HCT116 (cell line): ENCODE data around the gene ADORA3. TPM values are rescaled to one million over a fixed set of nuclear protein-coding genes. Genes with fewer than 3 reads are reported as not detected.

Source experiments
- ATAC-seq: fragments of 200-7000 bp; cut with Tn5 transposase; 2 replicates; pipeline ENCODE4 v1.9.1; 2020; ENCODE audit warnings: mild to moderate bottlenecking, moderate library complexity
- BruUV-seq: library from RNA; stranded (reverse); fragments of 400-500 nt; replicated peaks from 2 replicates; lab custom pipeline; 2021; lab: Mats Ljungman, UMichigan
- CTCF ChIA-PET: fragments of 300-600 bp; sonication (Branson Sonifier 250); formaldehyde crosslinking; loops from one replicate; lab custom pipeline; 2021; ENCODE audit warnings: antibody characterized with exemption; lab: Charles Lee
- POLR2A ChIA-PET: fragments of 300-600, 350-600 bp; sonication (Branson Sonifier 250); formaldehyde crosslinking; loops from one replicate; lab custom pipeline; 2021; ENCODE audit warnings: antibody characterized with exemption; lab: Charles Lee
- RAD21 ChIA-PET, 2 experiments: fragments of 300-600 bp; sonication (Branson Sonifier 250); formaldehyde crosslinking; loops; one replicate each; lab custom pipeline; 2023; ENCODE audit warnings: low total read pairs in 2 of 2; ENCODE audit not compliant: uncharacterized antibody in 2 of 2, unreplicated experiment in 2 of 2, low non-redundant PET in 1 of 2; lab: Charles Lee
- DNase-seq: peaks from one replicate; pipeline ENCODE4 v3.0.0-alpha.2; 2010; ENCODE audit warnings: low read depth, low spot score
- H2AFZ ChIP-seq: fragments of 200-600 bp; shearing (Covaris generic), sonication (generic); 2 replicates; pipeline ENCODE4 v1.6.1; 2017; ENCODE audit warnings: low read depth, mixed run types, mixed read lengths, antibody characterized with exemption, low read length; ENCODE audit not compliant: poor library complexity, severe bottlenecking
- H3K27ac ChIP-seq: 2 replicates; pipeline ENCODE4 v1.5.1; 2012; ENCODE audit warnings: low read depth, low read length
- H3K27me3 ChIP-seq: fragments of 200-600 bp; sonication (generic); 2 replicates; pipeline ENCODE4 v1.6.1; 2016; ENCODE audit warnings: mixed run types, low read length, mixed read lengths; ENCODE audit not compliant: insufficient read depth
- H3K36me3 ChIP-seq, 2 experiments: fragments of 200-500 bp in 1 of 2; fragments of 200-600 bp in 1 of 2; sonication (Bioruptor generic) in 1 of 2; sonication (generic) in 1 of 2; 2 replicates each; pipeline versions ENCODE4 v1.5.1 to v1.6.1; 2014 to 2016; ENCODE audit warnings: low read length in 2 of 2, inconsistent platforms in 1 of 2, mixed read lengths in 1 of 2, mixed run types in 1 of 2; ENCODE audit not compliant: insufficient read depth in 2 of 2, control insufficient read depth in 1 of 2
- H3K4me1 ChIP-seq, 2 experiments: fragments of 200-600 bp in 1 of 2; sonication (generic) in 1 of 2; 2 replicates each; pipeline versions ENCODE4 v1.5.1 to v1.6.1; 2012 to 2017; ENCODE audit warnings: low read length in 2 of 2, inconsistent platforms in 1 of 2, mild to moderate bottlenecking in 1 of 2, mixed read lengths in 1 of 2, mixed run types in 1 of 2, moderate library complexity in 1 of 2; ENCODE audit not compliant: insufficient read depth in 2 of 2, control insufficient read depth in 1 of 2
- H3K4me2 ChIP-seq: fragments of 200-600 bp; sonication (generic); 2 replicates; pipeline ENCODE4 v1.6.1; 2017; ENCODE audit warnings: mixed run types, low read length, mixed read lengths
- H3K4me3 ChIP-seq, 2 experiments: fragments of 200-600 bp in 1 of 2; sonication (generic) in 1 of 2; replicated peaks in 1 of 2; 2 replicates each; pipeline ENCODE4 v1.5.1; 2011 to 2016; ENCODE audit warnings: low read length in 2 of 2, control low read depth in 1 of 2, low read depth in 1 of 2, mild to moderate bottlenecking in 1 of 2, mixed read lengths in 1 of 2, mixed run types in 1 of 2
- H3K79me2 ChIP-seq: fragments of 200-600 bp; sonication (generic); 2 replicates; pipeline ENCODE4 v1.6.1; 2017; ENCODE audit warnings: mild to moderate bottlenecking, mixed run types, low read length, moderate library complexity, mixed read lengths; ENCODE audit not compliant: insufficient read depth
- H3K9ac ChIP-seq: fragments of 200-600 bp; sonication (generic); 2 replicates; pipeline ENCODE4 v1.6.1; 2016; ENCODE audit warnings: low read length, mixed read lengths
- H3K9me2 ChIP-seq: fragments of 200-600 bp; sonication (generic), shearing (Covaris generic); 2 replicates; pipeline ENCODE4 v1.6.1; 2017; ENCODE audit warnings: mixed run types, mild to moderate bottlenecking, moderate library complexity; ENCODE audit not compliant: insufficient read depth
- H3K9me3 ChIP-seq, 2 experiments: fragments of 200-500 bp in 1 of 2; fragments of 200-600 bp in 1 of 2; sonication (Bioruptor generic) in 1 of 2; sonication (generic) in 1 of 2; 2 replicates each; pipeline ENCODE4 v1.6.1; 2014 to 2017; ENCODE audit warnings: low read length in 2 of 2, mixed read lengths in 2 of 2, inconsistent platforms in 1 of 2, low read depth in 1 of 2, mild to moderate bottlenecking in 1 of 2, mixed run types in 1 of 2, moderate library complexity in 1 of 2; ENCODE audit not compliant: control insufficient read depth in 1 of 2, insufficient read depth in 1 of 2
- H4K20me1 ChIP-seq: fragments of 200-600 bp; sonication (generic), shearing (Covaris generic); 2 replicates; pipeline ENCODE4 v1.6.1; 2017; ENCODE audit warnings: mixed run types, mild to moderate bottlenecking, moderate library complexity; ENCODE audit not compliant: insufficient read depth
- CEBPB ChIP-seq: IDR thresholded peaks from 2 replicates; pipeline ENCODE4 v1.6.1; 2012; ENCODE audit warnings: low read depth
- EGR1 ChIP-seq: IDR thresholded peaks from 2 replicates; pipeline ENCODE4 v1.6.1; 2012; ENCODE audit warnings: low read depth
- ELF1 ChIP-seq: IDR thresholded peaks from 2 replicates; pipeline ENCODE4 v1.6.1; 2012; ENCODE audit warnings: low read depth, borderline replicate concordance
- JUND ChIP-seq: IDR thresholded peaks from 2 replicates; pipeline ENCODE4 v1.6.1; 2012
- MAX ChIP-seq: IDR thresholded peaks from 2 replicates; pipeline ENCODE4 v1.6.1; 2012
- SIN3A ChIP-seq: IDR thresholded peaks from 2 replicates; pipeline ENCODE4 v1.6.1; 2012; ENCODE audit warnings: low read depth
- TCF7L2 ChIP-seq: IDR thresholded peaks from 2 replicates; pipeline ENCODE4 v1.7.0; 2011; ENCODE audit warnings: borderline replicate concordance, inconsistent platforms; ENCODE audit not compliant: insufficient read depth, insufficient read length; ENCODE audit errors: extremely low read depth
- YY1 ChIP-seq: IDR thresholded peaks from 2 replicates; pipeline ENCODE4 v1.6.1; 2011; ENCODE audit warnings: low read length, low read depth, moderate library complexity, mild to moderate bottlenecking; ENCODE audit not compliant: insufficient replicate concordance; ENCODE audit errors: extremely low read depth
- ZFX ChIP-seq: fragments of 450-650 bp; IDR thresholded peaks from 2 replicates; pipeline ENCODE4 v1.6.1; 2017
- ZNF274 ChIP-seq: fragments of 200-500 bp; sonication (Bioruptor generic); IDR thresholded peaks from 2 replicates; pipeline ENCODE4 v1.6.1; 2014; ENCODE audit warnings: mild to moderate bottlenecking, low read depth, low read length, inconsistent platforms
- intact Hi-C: fragments of 100-400 bp; cut with micrococcal nuclease; formaldehyde crosslinking; loops from 2 replicates; pipeline ENCODE4 v1.10.0; 2022
- total RNA-seq: library from RNA; stranded (reverse); gene quantifications from one replicate; pipeline ENCODE4 v1.2.1, GENCODE V29; 2021; ENCODE audit not compliant: unreplicated experiment
- TF ChIP-seq, protein P1 (sequence below): IDR thresholded peaks from 2 replicates; pipeline ENCODE4 v1.6.1; 2012; ENCODE audit warnings: low read depth
- TF ChIP-seq, protein P2 (sequence below): IDR thresholded peaks from 2 replicates; pipeline ENCODE4 v1.6.1; 2012
- TF ChIP-seq, protein P3 (sequence below): IDR thresholded peaks from 2 replicates; pipeline ENCODE4 v1.6.1; 2011; ENCODE audit warnings: mild to moderate bottlenecking, low read length, moderate library complexity; ENCODE audit not compliant: insufficient replicate concordance; ENCODE audit errors: extremely low read depth
- TF ChIP-seq, protein P4 (sequence below), 3 experiments: fragments of 200-600 bp in 1 of 3; sonication (generic) in 1 of 3; IDR thresholded peaks in 2 of 3; conservative IDR thresholded peaks in 1 of 3; 2 replicates each; pipeline ENCODE4 v1.5.1; 2012 to 2017; ENCODE audit warnings: low read depth in 2 of 3, low read length in 2 of 3, antibody characterized with exemption in 1 of 3, borderline replicate concordance in 1 of 3, control low read depth in 1 of 3, mild to moderate bottlenecking in 1 of 3, mixed read lengths in 1 of 3, mixed run types in 1 of 3, moderate library complexity in 1 of 3; ENCODE audit not compliant: insufficient read depth in 1 of 3

Gene ADORA3
- total RNA-seq, 1 experiment from 2014 or later = not detected

GRCh38 chr1:111476214-111476613 is 27.2 kb downstream of the ADORA3 start:
- POLR2A ChIA-PET = no interaction called here
- no peaks in the 10 kb centered on the region for H4K20me1 ChIP-seq
- no peak for TF ChIP-seq MAX
- no peak for TF ChIP-seq TCF7L2
- TF ChIP-seq ELF1 = no peak
- TF ChIP-seq, protein P1, sequence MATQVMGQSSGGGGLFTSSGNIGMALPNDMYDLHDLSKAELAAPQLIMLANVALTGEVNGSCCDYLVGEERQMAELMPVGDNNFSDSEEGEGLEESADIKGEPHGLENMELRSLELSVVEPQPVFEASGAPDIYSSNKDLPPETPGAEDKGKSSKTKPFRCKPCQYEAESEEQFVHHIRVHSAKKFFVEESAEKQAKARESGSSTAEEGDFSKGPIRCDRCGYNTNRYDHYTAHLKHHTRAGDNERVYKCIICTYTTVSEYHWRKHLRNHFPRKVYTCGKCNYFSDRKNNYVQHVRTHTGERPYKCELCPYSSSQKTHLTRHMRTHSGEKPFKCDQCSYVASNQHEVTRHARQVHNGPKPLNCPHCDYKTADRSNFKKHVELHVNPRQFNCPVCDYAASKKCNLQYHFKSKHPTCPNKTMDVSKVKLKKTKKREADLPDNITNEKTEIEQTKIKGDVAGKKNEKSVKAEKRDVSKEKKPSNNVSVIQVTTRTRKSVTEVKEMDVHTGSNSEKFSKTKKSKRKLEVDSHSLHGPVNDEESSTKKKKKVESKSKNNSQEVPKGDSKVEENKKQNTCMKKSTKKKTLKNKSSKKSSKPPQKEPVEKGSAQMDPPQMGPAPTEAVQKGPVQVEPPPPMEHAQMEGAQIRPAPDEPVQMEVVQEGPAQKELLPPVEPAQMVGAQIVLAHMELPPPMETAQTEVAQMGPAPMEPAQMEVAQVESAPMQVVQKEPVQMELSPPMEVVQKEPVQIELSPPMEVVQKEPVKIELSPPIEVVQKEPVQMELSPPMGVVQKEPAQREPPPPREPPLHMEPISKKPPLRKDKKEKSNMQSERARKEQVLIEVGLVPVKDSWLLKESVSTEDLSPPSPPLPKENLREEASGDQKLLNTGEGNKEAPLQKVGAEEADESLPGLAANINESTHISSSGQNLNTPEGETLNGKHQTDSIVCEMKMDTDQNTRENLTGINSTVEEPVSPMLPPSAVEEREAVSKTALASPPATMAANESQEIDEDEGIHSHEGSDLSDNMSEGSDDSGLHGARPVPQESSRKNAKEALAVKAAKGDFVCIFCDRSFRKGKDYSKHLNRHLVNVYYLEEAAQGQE = no peak
- TF ChIP-seq, protein P2, sequence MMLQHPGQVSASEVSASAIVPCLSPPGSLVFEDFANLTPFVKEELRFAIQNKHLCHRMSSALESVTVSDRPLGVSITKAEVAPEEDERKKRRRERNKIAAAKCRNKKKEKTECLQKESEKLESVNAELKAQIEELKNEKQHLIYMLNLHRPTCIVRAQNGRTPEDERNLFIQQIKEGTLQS = no peak
- TF ChIP-seq YY1 = no peak
- no peak for TF ChIP-seq ZFX
- no peak for TF ChIP-seq ZNF274
- no peak for TF ChIP-seq JUND
- TF ChIP-seq, protein P3, sequence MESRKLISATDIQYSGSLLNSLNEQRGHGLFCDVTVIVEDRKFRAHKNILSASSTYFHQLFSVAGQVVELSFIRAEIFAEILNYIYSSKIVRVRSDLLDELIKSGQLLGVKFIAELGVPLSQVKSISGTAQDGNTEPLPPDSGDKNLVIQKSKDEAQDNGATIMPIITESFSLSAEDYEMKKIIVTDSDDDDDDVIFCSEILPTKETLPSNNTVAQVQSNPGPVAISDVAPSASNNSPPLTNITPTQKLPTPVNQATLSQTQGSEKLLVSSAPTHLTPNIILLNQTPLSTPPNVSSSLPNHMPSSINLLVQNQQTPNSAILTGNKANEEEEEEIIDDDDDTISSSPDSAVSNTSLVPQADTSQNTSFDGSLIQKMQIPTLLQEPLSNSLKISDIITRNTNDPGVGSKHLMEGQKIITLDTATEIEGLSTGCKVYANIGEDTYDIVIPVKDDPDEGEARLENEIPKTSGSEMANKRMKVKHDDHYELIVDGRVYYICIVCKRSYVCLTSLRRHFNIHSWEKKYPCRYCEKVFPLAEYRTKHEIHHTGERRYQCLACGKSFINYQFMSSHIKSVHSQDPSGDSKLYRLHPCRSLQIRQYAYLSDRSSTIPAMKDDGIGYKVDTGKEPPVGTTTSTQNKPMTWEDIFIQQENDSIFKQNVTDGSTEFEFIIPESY = no peak
- TF ChIP-seq CEBPB = no peak
- no peak for TF ChIP-seq SIN3A
- TF ChIP-seq, protein P4, sequence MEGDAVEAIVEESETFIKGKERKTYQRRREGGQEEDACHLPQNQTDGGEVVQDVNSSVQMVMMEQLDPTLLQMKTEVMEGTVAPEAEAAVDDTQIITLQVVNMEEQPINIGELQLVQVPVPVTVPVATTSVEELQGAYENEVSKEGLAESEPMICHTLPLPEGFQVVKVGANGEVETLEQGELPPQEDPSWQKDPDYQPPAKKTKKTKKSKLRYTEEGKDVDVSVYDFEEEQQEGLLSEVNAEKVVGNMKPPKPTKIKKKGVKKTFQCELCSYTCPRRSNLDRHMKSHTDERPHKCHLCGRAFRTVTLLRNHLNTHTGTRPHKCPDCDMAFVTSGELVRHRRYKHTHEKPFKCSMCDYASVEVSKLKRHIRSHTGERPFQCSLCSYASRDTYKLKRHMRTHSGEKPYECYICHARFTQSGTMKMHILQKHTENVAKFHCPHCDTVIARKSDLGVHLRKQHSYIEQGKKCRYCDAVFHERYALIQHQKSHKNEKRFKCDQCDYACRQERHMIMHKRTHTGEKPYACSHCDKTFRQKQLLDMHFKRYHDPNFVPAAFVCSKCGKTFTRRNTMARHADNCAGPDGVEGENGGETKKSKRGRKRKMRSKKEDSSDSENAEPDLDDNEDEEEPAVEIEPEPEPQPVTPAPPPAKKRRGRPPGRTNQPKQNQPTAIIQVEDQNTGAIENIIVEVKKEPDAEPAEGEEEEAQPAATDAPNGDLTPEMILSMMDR (IDR thresholded peaks at IDR 0.05 in 2 of 3, conservative IDR thresholded peaks at IDR 0.05 in 1 of 3; ENCODE audit: borderline replicate concordance in 1 of 3, insufficient read depth in 1 of 3, low read depth in 2 of 3, low read length in 2 of 3) = no peak
- no peak for TF ChIP-seq EGR1
- TF ChIP-seq, all 23 proteins: peak for 0
- ATAC-seq (no peak), DNase-seq (no peak)
- Histone ChIP-seq H2AFZ (no peak overlapping the region), H3K27me3 (no peaks in the 10 kb centered on the region), H3K27ac (no peak overlapping the region), H3K9ac (no peak overlapping the region), H3K4me2 (no peak overlapping the region), H3K79me2 (no peaks in the 10 kb centered on the region), H3K36me3 (no peaks in the 10 kb centered on the region), H3K9me3 (no peaks in the 10 kb centered on the region), H3K4me1 (no peaks in the 10 kb centered on the region), H3K4me3 (no peak overlapping the region), H3K9me2 (no peaks in the 10 kb centered on the region)
- RAD21 ChIA-PET = no interaction called here
- CTCF ChIA-PET = no interaction called here
- intact Hi-C loops = no loop called here
- BruUV-seq = no TSS peak
